Hindlimb muscle (tissue), 1 donor: ENCODE measurements around the gene TPRN. TPM values are rescaled to one million over a fixed set of nuclear protein-coding genes. Genes with fewer than 3 reads are reported as not detected.

Source experiments
- polyA plus RNA-seq: library from polyadenylated mRNA; unstranded; fragments of 120-200 nt; gene quantifications from one replicate; pipeline ENCODE4 v1.2.1, GENCODE V29; 2013; ENCODE audit not compliant: insufficient read length

The TPRN gene
- polyA plus RNA-seq, 1 donor: 14.0 TPM

Other genes with a start within 250 kb of the TPRN start
- 0.67 TPM for gene LCN12, start 248.5 kb downstream of the TPRN start, polyA plus RNA-seq
- 24.2 TPM for gene PTGDS, start 223.2 kb downstream of the TPRN start, polyA plus RNA-seq
- gene LCNL1, start 217.7 kb downstream of the TPRN start, polyA plus RNA-seq: 0.85 TPM
- 23.9 TPM for gene PAXX, start 208.3 kb downstream of the TPRN start, polyA plus RNA-seq
- gene CLIC3, start 204.2 kb downstream of the TPRN start, polyA plus RNA-seq: 0.54 TPM
- 18.4 TPM for gene ABCA2, start 172.5 kb downstream of the TPRN start, polyA plus RNA-seq
- 0.10 TPM for gene FUT7, start 168.7 kb downstream of the TPRN start, polyA plus RNA-seq
- 44.1 TPM for gene NPDC1, start 154.6 kb downstream of the TPRN start, polyA plus RNA-seq
- 11.0 TPM for gene ENTPD2, start 146.7 kb downstream of the TPRN start, polyA plus RNA-seq
- gene SAPCD2, start 130.2 kb downstream of the TPRN start, polyA plus RNA-seq: 3.9 TPM
- gene UAP1L1, start 123.2 kb downstream of the TPRN start, polyA plus RNA-seq: 2.5 TPM
- 43.6 TPM for gene MAN1B1, start 113.8 kb downstream of the TPRN start, polyA plus RNA-seq
- 30.0 TPM for gene DPP7, start 86.0 kb downstream of the TPRN start, polyA plus RNA-seq
- gene GRIN1, start 61.6 kb downstream of the TPRN start, polyA plus RNA-seq: not detected
- not detected for gene LRRC26, start 30.7 kb downstream of the TPRN start, polyA plus RNA-seq
- not detected for gene TMEM210, start 28.7 kb downstream of the TPRN start, polyA plus RNA-seq
- gene ANAPC2, start 12.2 kb downstream of the TPRN start, polyA plus RNA-seq: 36.3 TPM
- gene SSNA1, start 12.1 kb downstream of the TPRN start, polyA plus RNA-seq: 66.5 TPM
- gene TMEM203, start 4.9 kb upstream of the TPRN start, polyA plus RNA-seq: 36.1 TPM
- gene NDOR1, start 5.0 kb upstream of the TPRN start, polyA plus RNA-seq: 10.5 TPM
- 4.2 TPM for gene RNF208, start 21.5 kb upstream of the TPRN start, polyA plus RNA-seq
- 2.5 TPM for gene CYSRT1, start 24.4 kb upstream of the TPRN start, polyA plus RNA-seq
- gene RNF224, start 26.8 kb upstream of the TPRN start, polyA plus RNA-seq: 2.1 TPM
- 1.8 TPM for gene SLC34A3, start 30.2 kb upstream of the TPRN start, polyA plus RNA-seq
- gene TUBB4B, start 40.5 kb upstream of the TPRN start, polyA plus RNA-seq: 145 TPM
- gene STPG3, start 50.5 kb upstream of the TPRN start, polyA plus RNA-seq: not detected
- 53.1 TPM for gene NELFB, start 54.6 kb upstream of the TPRN start, polyA plus RNA-seq
- 7.9 TPM for gene TOR4A, start 77.0 kb upstream of the TPRN start, polyA plus RNA-seq
- gene NRARP, start 101.5 kb upstream of the TPRN start, polyA plus RNA-seq: 3.9 TPM
- 16.6 TPM for gene EXD3, start 222.4 kb upstream of the TPRN start, polyA plus RNA-seq
- 4.2 TPM for gene NOXA1, start 222.7 kb upstream of the TPRN start, polyA plus RNA-seq
- 0.98 TPM for gene ENTPD8, start 240.6 kb upstream of the TPRN start, polyA plus RNA-seq